Measurements from ENCODE around the gene ATP2B1.

The ATP2B1 gene

DNA sequence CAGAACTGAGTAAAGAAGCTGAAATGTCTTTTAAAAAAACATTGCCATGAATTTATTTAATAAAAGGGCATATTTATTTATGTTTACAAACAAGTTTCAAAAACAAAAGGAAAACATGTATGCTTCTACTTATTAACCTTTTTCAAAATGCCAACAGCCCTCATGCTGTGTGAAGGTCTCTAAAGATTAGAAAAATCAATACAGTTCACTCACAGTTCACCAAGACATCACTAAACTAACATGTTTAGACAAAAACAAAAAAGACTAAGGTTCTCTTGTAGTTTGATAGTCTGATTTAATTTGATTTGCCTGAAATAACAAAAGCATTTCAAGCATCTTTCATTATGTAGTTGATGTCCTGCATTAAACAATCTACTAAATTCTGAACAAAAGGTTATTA, 118.9 kb downstream of the ATP2B1 start:
- Histone ChIP-seq H4K20me1 (ENCODE audit: insufficient read depth, low read length, poor library complexity, severe bottlenecking) (no peaks in the 10 kb centered on the region), H3K4me2 (ENCODE audit: low read depth, low read length, poor library complexity, severe bottlenecking) (no peak overlapping the region), H3K4me3 (ENCODE audit: low read length, poor library complexity, severe bottlenecking) (no peak overlapping the region), H3K9ac (ENCODE audit: low read depth, low read length, poor library complexity, severe bottlenecking) (no peak overlapping the region), H2AFZ (ENCODE audit: low read length) (no peak overlapping the region), H3K9me2 (replicated peaks; ENCODE audit: low read depth, low read length) (no peaks in the 10 kb centered on the region), H3K27me3 (ENCODE audit: insufficient read depth, low read length, poor library complexity, severe bottlenecking) (no peaks in the 10 kb centered on the region), H3K9me3 (ENCODE audit: insufficient read depth, low read depth, low read length) (no peaks in the 10 kb centered on the region), H3K4me1 (ENCODE audit: insufficient read depth, low read length, poor library complexity, severe bottlenecking) (no peaks in the 10 kb centered on the region), H3K79me2 (ENCODE audit: insufficient read depth, low read length) (no peaks in the 10 kb centered on the region), H3K36me3 (ENCODE audit: insufficient read depth, low read length) (peaks cover 18% of the 10 kb centered on the region; the same call in 1 of the 2 replicates), H3F3A (ENCODE audit: low read depth) (no peaks in the 10 kb centered on the region)
- TF ChIP-seq, protein P1, sequence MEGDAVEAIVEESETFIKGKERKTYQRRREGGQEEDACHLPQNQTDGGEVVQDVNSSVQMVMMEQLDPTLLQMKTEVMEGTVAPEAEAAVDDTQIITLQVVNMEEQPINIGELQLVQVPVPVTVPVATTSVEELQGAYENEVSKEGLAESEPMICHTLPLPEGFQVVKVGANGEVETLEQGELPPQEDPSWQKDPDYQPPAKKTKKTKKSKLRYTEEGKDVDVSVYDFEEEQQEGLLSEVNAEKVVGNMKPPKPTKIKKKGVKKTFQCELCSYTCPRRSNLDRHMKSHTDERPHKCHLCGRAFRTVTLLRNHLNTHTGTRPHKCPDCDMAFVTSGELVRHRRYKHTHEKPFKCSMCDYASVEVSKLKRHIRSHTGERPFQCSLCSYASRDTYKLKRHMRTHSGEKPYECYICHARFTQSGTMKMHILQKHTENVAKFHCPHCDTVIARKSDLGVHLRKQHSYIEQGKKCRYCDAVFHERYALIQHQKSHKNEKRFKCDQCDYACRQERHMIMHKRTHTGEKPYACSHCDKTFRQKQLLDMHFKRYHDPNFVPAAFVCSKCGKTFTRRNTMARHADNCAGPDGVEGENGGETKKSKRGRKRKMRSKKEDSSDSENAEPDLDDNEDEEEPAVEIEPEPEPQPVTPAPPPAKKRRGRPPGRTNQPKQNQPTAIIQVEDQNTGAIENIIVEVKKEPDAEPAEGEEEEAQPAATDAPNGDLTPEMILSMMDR (conservative IDR thresholded peaks at IDR 0.05; ENCODE audit: low read length), result no peak
- TF ChIP-seq EZH2phosphoT487 (IDR thresholded peaks at IDR 0.05; ENCODE audit: borderline replicate concordance), result no peak

GRCh38 chr12:89578499-89578898, 130.1 kb downstream of the ATP2B1 start:
- peaks cover 7% of the 10 kb centered on the region for H3K4me1 ChIP-seq (ENCODE audit: insufficient read depth, low read length, poor library complexity, severe bottlenecking)
- H3K4me3 ChIP-seq (ENCODE audit: low read length, poor library complexity, severe bottlenecking), result no peak overlapping the region
- no peaks in the 10 kb centered on the region for H3F3A ChIP-seq (ENCODE audit: low read depth)
- H3K9me2 ChIP-seq (replicated peaks; ENCODE audit: low read depth, low read length), result 0 out of 2 replicates have a peak, but pooled peaks cover 4% of the 10 kb centered on the region
- no peak overlapping the region for H2AFZ ChIP-seq (ENCODE audit: low read length)
- no peaks in the 10 kb centered on the region for H4K20me1 ChIP-seq (ENCODE audit: insufficient read depth, low read length, poor library complexity, severe bottlenecking)
- H3K9ac ChIP-seq (ENCODE audit: low read depth, low read length, poor library complexity, severe bottlenecking), result no peak overlapping the region
- H3K27me3 ChIP-seq (ENCODE audit: insufficient read depth, low read length, poor library complexity, severe bottlenecking), result no peaks in the 10 kb centered on the region
- H3K9me3 ChIP-seq (ENCODE audit: insufficient read depth, low read depth, low read length), result no peaks in the 10 kb centered on the region
- TF ChIP-seq, protein P1 (conservative IDR thresholded peaks at IDR 0.05; ENCODE audit: low read length), result no peak
- no peak for TF ChIP-seq EZH2phosphoT487 (IDR thresholded peaks at IDR 0.05; ENCODE audit: borderline replicate concordance)
- no peak overlapping the region for H3K4me2 ChIP-seq (ENCODE audit: low read depth, low read length, poor library complexity, severe bottlenecking)
- no peaks in the 10 kb centered on the region for H3K79me2 ChIP-seq (ENCODE audit: insufficient read depth, low read length)
- no peaks in the 10 kb centered on the region for H3K36me3 ChIP-seq (ENCODE audit: insufficient read depth, low read length)

DNA sequence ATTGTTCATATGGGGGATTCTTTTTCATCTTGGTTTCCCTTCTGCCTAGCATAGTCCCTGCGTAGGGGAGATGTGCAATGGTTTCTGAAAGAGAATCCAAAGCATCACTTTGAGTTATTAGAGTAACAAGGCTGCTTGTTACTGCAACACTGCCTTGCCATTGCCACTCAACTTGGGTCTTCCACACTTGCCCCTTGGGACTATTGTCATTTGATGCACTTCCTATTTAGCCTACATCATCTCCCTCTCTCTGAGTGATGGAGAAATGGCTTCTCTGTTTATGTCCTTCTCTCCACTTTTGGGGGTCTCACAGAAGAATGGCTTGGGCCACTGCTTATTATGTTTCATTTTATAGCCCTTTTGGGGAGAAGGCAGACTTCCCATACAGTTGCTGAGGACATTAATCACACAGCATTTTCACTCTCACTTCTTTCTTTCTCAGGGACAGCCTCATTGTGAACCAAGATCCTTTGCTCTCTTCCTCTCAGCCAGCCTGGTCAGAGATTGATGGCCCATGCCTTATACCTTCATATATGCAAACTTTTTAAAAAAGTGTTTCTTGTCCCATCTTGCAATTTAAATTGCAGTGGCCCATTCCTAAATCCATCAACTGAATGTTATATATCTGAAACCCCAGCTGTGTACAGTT, 131.9 kb downstream of the ATP2B1 start:
- H4K20me1 ChIP-seq (ENCODE audit: insufficient read depth, low read length, poor library complexity, severe bottlenecking), result no peaks in the 10 kb centered on the region
- TF ChIP-seq EZH2phosphoT487 (IDR thresholded peaks at IDR 0.05; ENCODE audit: borderline replicate concordance), result no peak
- TF ChIP-seq, protein P1 (conservative IDR thresholded peaks at IDR 0.05; ENCODE audit: low read length), result no peak
- H3K36me3 ChIP-seq (ENCODE audit: insufficient read depth, low read length), result no peaks in the 10 kb centered on the region
- H2AFZ ChIP-seq (ENCODE audit: low read length), result no peak overlapping the region
- no peaks in the 10 kb centered on the region for H3K79me2 ChIP-seq (ENCODE audit: insufficient read depth, low read length)
- no peak overlapping the region for H3K4me2 ChIP-seq (ENCODE audit: low read depth, low read length, poor library complexity, severe bottlenecking)
- H3K9me3 ChIP-seq (ENCODE audit: insufficient read depth, low read depth, low read length), result no peaks in the 10 kb centered on the region
- H3K9me2 ChIP-seq (replicated peaks; ENCODE audit: low read depth, low read length), result 0 out of 2 replicates have a peak, but pooled peaks cover 5% of the 10 kb centered on the region
- H3F3A ChIP-seq (ENCODE audit: low read depth), result no peaks in the 10 kb centered on the region
- no peak overlapping the region for H3K4me3 ChIP-seq (ENCODE audit: low read length, poor library complexity, severe bottlenecking)
- peaks cover 7% of the 10 kb centered on the region for H3K4me1 ChIP-seq (ENCODE audit: insufficient read depth, low read length, poor library complexity, severe bottlenecking)
- H3K27me3 ChIP-seq (ENCODE audit: insufficient read depth, low read length, poor library complexity, severe bottlenecking), result no peaks in the 10 kb centered on the region
- H3K9ac ChIP-seq (ENCODE audit: low read depth, low read length, poor library complexity, severe bottlenecking), result no peak overlapping the region
